A204.1 (cell line): Measurements from ENCODE around the gene TOLLIP.
"Not testable (repeated sequence)": the region's sequence is repeated elsewhere in the genome, so short reads cannot be mapped to it uniquely, and the experiment has no call there.

Experiments
- FAIRE-seq: peaks from 2 replicates; lab custom pipeline; 2012; peaks lifted over from hg19 to GRCh38; lab: Jason Lieb, UNC

The TOLLIP gene

DNA sequence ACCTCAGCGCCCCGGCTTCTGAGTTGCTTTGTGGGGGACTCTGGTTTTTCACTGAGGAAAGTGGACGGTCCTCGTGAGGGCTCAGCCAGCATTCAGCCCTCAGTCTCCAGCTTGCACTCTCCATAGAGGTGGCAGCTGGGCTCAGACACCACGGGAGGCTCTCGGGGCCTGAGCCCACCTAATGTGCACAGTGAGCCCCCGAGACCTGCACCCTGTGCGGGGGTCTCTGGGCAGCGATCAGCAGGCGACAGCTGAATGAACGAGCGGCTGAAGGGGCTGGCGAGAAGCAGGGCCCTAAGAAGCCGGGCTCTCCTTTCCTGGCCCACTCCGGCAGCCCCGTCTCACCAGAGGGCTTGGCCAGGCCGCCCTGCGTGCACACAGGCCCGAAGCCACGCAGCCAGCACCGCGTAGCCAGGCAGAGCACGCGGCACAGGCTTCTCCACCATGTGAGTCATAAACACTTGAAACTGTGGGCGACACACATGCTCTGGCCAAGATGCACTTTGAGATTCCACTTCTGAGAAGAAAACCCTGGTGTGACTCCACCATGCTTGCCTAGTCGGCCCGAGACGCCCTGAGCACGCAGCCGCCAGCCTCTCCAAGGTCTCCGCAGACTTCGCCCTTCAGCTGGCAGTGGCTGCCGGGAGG lies 28.0 kb downstream of the TOLLIP start:
- no peak for FAIRE-seq

DNA sequence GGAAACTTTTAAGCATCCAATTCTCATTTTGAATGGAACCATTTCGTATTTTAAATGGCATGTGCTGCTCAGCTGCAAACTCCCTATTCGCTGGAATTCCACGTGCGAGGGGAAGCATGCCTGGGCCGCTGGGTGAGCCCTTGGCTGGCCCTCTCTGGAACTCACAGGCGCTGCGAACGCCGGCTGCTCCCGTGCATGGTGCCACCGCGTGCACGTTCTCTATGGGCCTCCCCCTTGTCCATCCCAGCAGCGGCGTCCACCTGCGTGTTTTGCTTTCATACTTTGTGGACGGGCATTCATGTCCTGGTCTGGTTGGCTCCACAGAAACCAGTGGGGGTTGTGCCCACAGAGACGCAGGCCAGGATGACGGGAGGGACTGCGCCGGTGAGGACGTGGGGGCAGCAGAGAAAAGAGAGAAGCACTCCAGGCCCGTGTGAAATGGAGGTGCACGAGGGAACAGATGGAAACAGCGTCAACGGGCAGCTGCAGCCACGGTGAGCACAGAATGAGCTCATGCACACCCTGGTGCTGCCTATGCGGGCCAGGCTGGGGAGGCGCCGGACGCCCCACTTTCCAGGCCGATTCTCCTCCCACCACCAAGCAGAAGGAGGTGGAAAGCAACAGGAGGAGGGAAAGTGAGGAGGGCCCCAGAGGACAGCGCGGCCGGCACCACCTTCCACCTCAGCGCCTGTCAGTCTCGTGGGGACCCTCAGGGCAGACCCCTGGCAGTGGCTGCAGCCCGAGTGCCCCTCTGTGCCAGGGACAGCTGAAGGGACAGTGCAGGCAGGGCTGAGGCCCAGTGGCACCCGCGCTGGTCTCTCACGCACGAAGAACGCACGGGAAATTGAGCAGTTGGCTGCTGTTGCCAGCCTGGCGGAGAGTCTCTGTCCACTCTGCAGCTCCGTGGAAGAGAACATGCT lies 29.1 kb downstream of the TOLLIP start:
- FAIRE-seq = no peak

DNA sequence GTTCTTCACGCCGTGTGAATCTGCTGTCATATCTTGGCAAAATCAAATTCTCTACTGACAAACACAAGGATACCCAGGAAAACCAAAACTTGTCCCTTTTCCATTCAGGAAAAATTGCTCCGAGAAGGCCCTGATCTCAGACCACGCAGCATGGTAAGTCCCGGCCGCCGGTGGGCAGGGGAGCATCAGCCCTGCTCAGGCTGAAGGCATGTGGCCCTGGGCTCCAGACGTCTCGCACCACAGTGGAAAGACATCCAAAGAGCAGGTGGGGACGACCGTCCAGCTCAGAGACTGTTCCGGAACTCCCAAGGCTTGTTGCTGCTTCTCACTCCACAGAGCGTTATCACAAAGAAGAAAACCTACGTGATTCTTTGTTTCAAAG lies 29.8 kb downstream of the TOLLIP start:
- no peak for FAIRE-seq

DNA sequence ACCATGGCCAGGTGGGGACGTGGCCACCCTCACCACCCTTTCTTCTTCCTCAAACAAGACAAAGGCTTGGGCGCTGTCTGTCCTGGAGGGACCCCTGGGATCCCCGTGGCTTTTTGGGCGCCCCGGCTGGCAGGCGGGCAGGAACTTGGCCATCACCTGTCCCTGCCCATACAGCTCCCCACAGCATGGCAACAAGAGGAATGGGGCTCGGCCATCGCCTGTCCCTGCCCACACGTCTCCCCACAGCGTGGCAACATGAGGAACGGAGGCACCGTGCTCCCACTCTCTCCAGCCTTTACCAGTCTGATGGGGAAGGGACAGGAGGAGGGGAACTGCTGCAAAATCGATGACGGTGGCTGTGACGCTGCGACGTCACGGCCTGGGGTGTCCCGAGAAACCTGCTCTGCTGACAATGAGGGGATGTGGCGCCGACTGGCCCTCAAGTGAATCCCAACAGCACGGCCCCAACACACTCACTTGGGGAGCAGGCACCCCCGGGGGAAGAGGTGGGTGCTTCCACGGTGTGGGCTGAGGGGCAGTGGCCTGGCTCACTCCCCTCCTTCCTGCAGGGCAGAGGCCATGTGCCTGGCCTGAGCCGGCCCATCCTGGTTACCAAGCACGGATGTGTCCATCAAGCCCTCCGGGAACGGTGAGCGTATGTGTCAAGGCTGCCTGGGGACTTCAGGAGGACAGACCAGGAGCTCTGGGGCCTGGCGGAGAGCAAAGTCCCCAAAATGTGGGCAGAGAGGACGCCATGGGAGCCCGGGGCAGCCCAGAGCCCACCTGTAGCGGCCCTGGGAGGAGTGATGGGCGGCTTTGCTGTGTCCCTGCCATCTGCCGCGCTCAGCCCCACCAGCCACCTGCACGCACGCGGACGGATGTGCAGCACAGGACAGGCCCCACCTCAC lies 30.4 kb downstream of the TOLLIP start:
- FAIRE-seq = no peak

DNA sequence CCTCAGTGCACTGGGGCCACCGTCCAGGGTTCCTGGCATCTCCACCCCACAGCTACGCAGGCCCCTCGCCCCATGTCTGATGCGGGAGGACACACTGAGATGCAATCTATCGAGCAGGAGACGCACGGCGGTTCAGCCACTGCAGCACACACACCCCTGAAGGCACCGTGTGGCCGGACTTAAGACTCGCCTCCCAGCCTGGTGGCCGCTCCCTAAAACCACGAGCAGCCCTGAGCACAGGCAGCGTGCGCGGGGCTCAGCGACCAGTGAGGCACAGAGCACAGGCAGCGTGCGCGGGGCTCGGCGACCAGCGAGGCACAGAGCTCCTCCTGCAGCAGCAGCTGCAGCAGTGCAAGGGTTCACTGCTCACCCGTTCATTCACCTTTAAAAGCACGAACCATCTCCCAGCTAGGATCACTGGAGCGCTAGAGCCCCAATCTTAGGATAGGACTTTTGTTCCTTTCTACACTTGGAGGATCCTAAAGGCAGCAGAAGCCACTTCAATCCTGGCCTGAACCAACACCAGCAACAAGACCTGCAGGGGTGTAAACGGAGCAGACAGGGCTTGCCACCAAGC lies 31.4 kb downstream of the TOLLIP start:
- FAIRE-seq = no peak

DNA sequence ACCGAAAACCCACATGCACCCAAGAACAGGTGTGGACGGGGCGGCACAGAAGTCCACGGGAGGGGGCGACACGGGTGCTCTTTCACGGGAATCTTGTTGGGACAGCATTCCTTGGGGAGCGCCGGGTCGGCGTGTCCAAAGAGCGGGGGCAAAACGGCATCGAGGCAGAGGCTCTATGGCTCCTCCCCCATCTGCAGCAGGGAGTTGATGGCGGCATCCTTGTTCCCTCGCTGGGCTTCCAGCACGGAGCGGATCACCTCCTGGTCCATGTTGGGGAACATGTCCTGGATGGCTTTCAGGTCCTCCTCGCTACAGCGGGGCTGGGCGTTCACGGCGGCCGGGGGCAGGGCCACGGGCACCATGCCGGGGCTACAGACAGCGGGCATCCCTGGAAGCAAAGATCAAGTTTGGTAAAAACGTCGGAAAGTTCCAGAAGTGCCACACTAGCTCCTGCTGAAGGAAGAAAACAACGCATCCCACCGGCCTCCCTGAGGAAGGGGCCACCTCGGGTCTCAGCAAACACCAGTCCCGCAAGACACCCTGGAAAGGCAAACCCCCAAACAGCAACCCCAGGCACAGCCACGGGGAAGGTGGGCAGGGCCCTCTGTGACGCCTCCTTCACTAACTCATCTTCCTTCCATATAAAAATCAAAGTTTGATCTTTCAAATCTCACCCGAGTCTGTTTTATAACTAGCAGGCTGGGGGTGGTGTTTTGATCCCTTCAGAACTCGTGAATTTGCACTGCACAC lies 32.4 kb downstream of the TOLLIP start:
- no peak for FAIRE-seq

DNA sequence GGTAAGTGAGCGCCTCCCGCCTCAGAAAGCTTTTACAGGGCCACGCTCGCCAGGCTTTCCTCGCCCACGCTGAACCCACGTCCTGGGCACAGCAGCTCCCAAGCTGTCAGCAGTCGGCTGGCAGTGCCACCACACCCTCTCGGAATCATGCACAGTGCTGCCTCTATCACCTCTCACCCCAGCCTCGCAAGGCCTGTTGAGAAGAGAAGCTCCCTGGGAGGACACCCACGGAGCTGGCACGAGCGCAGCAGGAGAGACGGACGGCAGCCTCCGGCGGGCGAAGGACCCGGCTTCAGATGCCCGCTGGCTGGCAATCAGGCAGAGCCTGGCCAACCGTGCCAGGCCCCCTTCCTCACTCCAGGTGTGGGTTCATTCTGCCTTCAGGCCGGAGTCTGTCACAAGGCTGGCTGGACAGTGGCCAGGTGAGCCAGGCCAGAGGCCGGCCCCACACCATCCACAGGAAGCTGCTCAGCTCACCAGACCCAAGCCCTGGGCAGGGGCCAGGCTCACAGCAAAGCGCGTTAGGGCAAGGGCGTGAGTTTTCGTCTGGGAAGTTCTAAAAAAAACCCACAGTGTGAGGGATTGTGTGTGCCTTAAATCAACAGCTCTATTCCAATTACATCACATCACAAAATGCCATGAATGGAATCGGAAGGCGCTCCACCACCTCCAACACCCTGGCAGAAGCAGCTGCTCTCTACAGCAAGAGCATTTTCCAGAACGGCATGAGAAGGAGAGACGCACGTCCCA lies 33.2 kb downstream of the TOLLIP start:
- no peak for FAIRE-seq

DNA sequence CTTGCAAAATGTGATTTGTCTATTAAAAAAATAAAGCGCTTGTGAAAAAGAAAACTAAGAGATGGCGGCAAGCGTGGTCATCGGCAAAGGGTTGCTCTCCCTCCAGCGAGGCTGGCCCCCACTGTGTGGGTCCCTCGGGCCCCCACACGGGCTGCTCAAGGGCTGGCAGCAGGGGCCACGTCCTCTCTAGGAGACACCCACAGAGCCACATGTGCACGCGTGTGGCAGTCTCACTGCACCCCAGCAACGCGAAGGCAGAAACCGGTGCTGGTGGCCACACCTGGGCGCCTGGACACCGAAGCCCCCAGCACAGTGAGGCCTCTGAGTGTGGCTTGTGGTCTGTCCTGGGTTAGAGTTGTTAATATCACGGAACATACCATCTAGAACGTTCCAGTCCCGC lies 34.4 kb downstream of the TOLLIP start:
- no peak for FAIRE-seq

DNA sequence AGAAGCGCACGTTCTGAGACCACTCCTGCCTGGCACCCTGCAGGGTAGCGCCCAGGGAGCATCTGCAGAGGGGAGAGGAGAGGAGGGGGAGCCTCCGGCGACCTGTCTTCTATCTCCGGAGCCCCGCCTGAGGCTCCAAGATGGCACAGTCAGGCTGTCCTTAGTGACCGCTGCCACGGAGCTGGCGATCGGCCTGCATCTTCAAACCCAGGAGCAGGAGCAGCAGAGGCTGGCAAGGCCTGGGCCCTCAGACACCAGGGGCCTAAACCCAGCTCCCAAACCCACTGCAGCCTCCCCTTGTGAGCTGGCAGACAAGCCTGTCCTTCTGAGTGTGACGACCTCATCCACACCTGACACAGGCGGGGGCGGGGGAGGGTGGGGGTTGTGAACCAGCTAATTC lies 34.9 kb downstream of the TOLLIP start:
- FAIRE-seq = no peak

DNA sequence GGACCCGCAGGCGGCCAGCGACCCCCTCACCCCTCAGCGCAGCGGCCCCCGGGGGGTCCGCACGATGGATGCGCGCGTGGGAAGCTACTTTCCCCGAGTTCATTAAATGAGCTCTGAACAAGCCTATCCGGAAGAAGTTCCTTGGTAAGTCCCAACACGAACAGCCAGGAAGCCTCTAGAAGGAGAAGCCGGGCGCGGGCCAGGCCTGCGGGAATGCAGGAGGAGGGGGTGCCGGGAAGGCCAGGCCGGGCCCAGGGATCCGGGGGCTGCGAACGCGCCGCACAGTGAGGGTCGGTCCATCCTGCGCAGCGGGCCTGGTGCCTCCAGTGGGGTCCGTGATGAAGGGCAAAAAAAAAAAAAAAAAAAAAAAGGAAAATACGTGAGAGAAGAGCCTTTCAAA lies 36.9 kb downstream of the TOLLIP start:
- no peak for FAIRE-seq

DNA sequence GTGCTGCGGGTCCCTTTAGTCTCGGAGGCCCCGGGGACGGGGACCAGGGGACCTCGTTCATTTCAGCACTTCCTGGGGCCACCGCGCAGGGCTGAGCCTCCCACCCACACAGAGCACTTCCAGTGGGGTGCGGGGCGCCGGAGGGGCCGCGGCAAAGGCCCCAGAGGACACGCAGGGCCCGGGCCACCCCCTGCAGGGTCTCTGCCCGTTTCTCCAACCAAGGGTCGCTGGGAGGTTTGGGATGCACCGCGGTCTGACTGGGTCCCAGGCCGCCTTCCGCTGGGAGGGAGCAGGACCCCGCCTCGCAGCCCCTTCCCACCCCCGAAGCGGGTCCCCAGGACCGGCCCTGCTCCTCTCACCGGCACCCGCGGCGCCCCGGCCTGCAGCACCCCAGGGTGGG lies 37.5 kb downstream of the TOLLIP start:
- no peak for FAIRE-seq

DNA sequence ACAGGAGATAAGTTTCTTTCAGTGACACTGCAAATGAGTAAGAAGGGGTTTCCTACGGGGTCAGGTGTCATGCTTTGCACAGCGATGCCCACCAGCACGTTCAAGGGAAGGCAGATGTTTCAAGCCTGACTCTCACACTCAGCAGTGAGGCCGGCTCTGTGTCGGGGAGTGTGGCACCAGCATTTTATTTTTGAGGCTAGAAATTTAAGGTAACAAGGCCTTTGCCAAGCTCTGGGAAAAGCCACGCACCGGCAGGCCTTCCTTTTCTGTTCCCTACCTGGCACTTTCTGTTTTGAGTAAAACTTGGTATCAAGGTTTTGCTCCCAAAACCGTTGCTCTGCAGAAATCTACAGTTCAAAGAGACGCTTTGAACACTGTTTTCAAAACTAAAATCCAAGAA lies 38.0 kb downstream of the TOLLIP start:
- FAIRE-seq = no peak

DNA sequence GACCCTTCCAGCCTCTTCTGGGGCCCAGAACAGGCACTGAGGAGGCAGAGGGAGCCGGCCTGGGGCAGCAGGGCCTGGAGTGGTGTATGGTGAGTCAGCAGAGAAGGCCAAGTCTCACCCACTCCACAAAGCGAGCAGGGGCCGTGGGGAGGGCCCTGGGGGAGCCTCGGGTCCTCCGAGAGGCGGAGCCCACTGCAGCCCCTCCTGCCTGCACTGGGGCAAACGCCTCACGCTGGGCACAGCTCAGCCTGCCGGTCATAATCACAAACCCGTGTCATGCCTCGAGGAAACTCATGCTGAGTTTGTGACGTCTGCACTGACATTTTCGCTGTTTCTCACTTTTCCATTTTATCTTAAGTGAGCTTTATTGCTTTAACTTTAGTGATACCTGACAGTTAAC lies 38.4 kb downstream of the TOLLIP start:
- FAIRE-seq = no peak

DNA sequence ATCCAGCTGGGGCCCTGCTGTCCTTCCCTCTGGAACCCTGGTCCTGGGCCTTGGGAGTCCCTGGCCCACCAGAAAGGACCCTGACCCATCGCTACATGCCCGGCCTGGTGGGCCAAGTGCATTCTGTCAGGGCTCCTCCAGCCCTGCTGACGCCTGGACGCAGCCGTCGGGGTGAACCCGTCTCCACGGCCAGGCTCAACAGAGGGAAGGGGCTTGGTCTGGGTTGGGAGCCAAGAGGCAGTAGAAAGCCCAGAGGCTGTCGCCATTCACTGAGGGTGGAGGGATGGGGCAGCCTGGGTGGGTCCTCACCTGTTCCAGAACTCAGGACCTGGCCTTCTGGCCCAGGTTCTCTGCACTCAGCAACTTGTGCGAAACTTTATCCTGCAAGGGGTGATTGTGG lies 39.0 kb downstream of the TOLLIP start:
- no peak for FAIRE-seq

DNA sequence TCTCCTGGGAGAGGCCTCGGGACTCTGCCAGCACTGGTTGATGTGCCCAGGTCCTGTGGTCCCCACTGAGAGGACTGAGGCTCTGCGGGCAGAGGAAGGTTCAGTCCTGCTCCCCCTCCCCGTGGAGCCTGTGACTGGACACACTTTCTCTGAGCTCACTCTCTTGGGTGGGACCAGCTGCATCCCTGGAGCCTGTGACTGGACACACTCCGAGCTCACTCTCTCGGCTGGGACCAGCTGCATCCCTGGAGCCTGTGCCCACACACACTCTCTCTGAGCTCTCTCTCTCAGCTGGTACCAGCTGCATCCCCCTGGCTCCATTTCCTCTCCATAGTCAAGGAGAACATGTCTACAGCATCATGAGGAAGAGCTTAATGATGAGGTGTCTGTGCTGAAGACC lies 39.5 kb downstream of the TOLLIP start:
- FAIRE-seq = no peak

DNA sequence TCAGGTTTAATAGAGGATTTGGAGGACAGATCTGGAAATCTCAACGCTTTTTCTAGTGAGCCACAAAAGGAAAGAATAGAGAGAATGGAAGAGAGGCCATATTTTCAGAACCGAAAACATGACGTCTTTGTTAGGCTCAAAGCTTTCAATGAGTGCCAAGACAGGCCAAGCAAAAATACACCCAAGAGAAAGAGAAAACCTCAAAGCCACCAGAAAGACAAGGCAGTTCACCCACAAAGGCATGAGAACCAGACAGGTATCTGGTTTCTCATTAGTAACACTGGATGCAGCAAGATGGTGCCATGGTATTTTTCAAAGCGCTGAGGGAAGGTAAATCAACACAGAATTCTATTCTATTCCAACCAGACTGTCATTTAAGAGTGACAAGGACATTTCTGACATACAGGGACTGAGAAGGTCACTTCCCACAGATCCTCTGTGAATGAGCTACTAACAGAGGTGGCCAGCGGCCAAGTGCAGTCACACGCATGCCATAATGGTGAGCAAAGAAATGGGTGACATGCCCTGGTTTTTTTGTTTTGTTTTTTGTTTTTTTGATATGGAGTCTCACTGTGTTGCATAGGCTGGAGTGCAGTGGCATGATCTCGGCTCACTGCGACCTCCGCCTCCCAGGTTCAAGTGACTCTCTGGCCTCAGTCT lies 41.9 kb downstream of the TOLLIP start:
- FAIRE-seq = no peak

DNA sequence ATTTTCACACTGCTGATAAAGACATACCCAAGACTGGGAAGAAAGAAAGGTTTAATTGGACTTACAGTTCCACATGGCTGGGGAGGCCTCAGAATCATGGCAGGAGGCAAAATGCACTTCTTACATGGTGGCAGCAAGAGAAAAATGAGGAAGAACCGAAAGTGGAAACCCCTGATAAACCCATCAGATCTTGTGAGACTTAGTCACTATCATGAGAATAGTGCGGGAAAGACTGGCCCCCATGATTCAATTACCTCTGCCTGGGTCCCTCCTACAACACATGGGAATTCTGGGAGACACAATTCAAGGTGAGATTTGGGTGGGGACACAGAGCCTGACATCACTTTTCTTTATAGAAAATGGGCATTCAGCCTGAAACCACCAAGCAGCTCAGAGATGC lies 42.5 kb downstream of the TOLLIP start:
- FAIRE-seq = not testable (repeated sequence)

DNA sequence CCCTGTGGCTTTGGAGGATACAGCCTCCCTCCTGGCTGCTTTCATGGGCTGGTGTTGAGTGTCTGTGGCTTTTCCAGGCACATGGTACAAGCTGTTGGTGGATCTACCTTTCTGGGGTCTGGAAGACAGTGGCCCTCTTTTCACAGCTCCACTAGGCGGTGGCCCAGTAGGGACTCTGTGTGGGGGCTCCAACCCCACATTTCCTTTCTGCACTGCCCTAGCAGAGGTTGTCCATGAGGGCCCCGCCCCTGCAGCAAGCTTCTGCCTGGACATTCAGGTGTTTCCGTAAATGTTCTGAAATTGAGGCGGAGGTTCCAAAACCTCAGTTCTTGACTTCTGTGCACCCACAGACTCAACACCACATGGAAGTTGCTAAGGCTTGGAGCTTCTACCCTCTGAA lies 44.0 kb downstream of the TOLLIP start:
- not testable (repeated sequence) for FAIRE-seq

DNA sequence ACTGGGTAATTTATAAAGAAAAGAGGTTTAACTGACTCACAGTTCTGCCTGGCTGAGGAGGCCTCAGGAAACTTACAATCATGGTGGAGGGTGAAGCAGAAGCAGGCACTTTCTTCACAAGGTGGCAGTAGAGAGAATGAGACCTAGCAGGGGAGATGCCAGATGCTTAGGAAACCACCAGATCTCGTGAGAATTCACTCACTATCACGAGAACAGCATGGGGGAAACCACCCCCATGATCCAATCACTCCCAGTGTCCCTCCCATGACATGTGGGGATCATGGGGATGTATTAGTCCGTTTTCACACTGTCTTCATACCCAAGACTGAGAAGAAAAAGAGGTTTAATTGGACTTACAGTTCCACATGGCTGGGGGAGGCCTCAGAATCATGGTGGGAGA lies 45.0 kb downstream of the TOLLIP start:
- not testable (repeated sequence) for FAIRE-seq

DNA sequence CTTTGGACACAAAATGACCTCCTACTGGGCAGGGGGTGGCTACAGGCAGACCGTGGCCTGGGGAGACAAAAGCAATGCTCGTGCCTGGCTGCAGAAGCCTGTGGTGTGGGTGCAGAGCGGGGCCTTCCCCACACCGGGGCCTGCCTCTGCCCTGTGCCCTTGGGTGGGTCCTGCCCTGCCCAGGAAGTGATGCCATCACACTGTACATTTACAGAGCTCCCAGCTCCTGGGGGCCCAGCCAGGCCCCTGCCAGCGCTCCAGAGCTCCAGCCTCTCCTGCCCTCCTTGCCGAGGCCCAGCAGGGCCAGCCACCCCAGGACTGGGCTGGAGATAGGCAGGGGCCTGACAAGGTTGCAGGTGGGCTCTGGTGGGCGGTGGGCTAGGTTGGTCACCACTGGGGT lies 46.4 kb downstream of the TOLLIP start:
- FAIRE-seq = no peak
